SU-DHL-6 (cell line): Measurements from ENCODE around the gene HLA-G.

Experiments
- H2AFZ ChIP-seq: fragments of 200-600 bp; sonication (generic); 2 replicates; pipeline ENCODE4 v1.6.1; 2014; ENCODE audit warnings: low read depth, mild to moderate bottlenecking, moderate library complexity, mixed read lengths, antibody characterized with exemption, low read length; ENCODE audit not compliant: severe bottlenecking
- H3F3A ChIP-seq: fragments of 200-600 bp; shearing (Covaris generic); 2 replicates; pipeline ENCODE4 v1.6.0; 2016; ENCODE audit warnings: antibody characterized with exemption, mild to moderate bottlenecking; ENCODE audit not compliant: insufficient read depth
- H3K27ac ChIP-seq: fragments of 200-600 bp; sonication (generic); 2 replicates; pipeline ENCODE4 v1.5.1; 2016; ENCODE audit warnings: low read depth, mild to moderate bottlenecking, low read length, moderate library complexity, mixed read lengths
- H3K27me3 ChIP-seq: fragments of 200-600 bp; sonication (generic), shearing (Covaris generic); 2 replicates; pipeline ENCODE4 v1.6.0; 2014; ENCODE audit warnings: mild to moderate bottlenecking, low read length
- H3K36me3 ChIP-seq: fragments of 200-600 bp; sonication (generic); 2 replicates; pipeline ENCODE4 v1.6.1; 2014; ENCODE audit warnings: mild to moderate bottlenecking, low read length, mixed read lengths
- H3K4me2 ChIP-seq: fragments of 300-600, 200-600 bp; shearing (Covaris generic), sonication (generic); 2 replicates; pipeline ENCODE4 v1.6.0; 2014; ENCODE audit warnings: low read length, low read depth, mild to moderate bottlenecking; ENCODE audit not compliant: poor library complexity, severe bottlenecking
- H3K4me3 ChIP-seq: fragments of 200-600 bp; sonication (generic); 2 replicates; pipeline ENCODE4 v1.5.1; 2014; ENCODE audit warnings: antibody characterized with exemption, low read length, mild to moderate bottlenecking, mixed read lengths; ENCODE audit not compliant: insufficient read depth, poor library complexity, severe bottlenecking
- H3K79me2 ChIP-seq: fragments of 200-600 bp; sonication (generic); 2 replicates; pipeline ENCODE4 v1.6.1; 2014; ENCODE audit warnings: mild to moderate bottlenecking, low read length, moderate library complexity; ENCODE audit not compliant: insufficient read depth
- H3K9ac ChIP-seq: fragments of 200-600 bp; sonication (generic); 2 replicates; pipeline ENCODE4 v1.7.0; 2014; ENCODE audit warnings: mild to moderate bottlenecking, low read length
- H3K9me2 ChIP-seq: fragments of 200-600 bp; sonication (generic); replicated peaks from 2 replicates; pipeline ENCODE4 v1.6.1; 2014; ENCODE audit warnings: low read length; ENCODE audit not compliant: insufficient read depth
- H3K9me3 ChIP-seq: fragments of 200-600 bp; sonication (generic); 2 replicates; pipeline ENCODE4 v1.6.1; 2014; ENCODE audit warnings: low read length, mixed read lengths; ENCODE audit not compliant: insufficient read depth
- H4K20me1 ChIP-seq: fragments of 200-600 bp; sonication (generic); 2 replicates; pipeline ENCODE4 v1.6.1; 2014; ENCODE audit warnings: low read depth, mild to moderate bottlenecking, antibody characterized with exemption, low read length, moderate library complexity, mixed read lengths
- EZH2phosphoT487 ChIP-seq: fragments of 200-600 bp; sonication (generic), shearing (Covaris generic); conservative IDR thresholded peaks from 2 replicates; pipeline ENCODE4 v1.6.1; 2018; ENCODE audit warnings: mild to moderate bottlenecking, antibody characterized with exemption, low read length, moderate library complexity, mixed read lengths
- TF ChIP-seq, protein P1 (sequence below): fragments of 200-600 bp; sonication (generic); IDR thresholded peaks from one replicate; pipeline ENCODE4 v1.5.1; 2017; ENCODE audit warnings: antibody characterized with exemption, mild to moderate bottlenecking, low read length, moderate library complexity; ENCODE audit not compliant: insufficient read depth, poor library complexity, severe bottlenecking

HLA-G gene

DNA sequence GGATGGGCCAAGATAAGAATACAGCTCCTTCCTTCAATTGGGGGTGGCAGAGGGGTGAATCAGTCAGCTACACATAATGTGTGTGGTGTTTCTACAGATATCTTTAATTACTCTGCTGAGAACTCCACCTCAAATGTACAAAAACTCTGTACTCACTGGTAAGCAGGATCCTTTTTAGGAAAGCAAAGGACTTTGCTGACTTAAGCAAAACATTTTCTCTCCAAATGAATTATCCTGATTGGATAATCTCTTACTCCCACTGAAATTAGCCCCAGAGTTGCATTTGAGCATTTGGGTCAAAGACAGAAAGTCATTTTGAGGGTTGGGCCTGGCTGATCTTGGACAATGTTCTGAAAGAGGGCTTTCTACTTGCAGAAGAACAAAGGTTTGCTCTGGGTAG is 13.4 kb downstream of the HLA-G start:
- TF ChIP-seq, protein P1, sequence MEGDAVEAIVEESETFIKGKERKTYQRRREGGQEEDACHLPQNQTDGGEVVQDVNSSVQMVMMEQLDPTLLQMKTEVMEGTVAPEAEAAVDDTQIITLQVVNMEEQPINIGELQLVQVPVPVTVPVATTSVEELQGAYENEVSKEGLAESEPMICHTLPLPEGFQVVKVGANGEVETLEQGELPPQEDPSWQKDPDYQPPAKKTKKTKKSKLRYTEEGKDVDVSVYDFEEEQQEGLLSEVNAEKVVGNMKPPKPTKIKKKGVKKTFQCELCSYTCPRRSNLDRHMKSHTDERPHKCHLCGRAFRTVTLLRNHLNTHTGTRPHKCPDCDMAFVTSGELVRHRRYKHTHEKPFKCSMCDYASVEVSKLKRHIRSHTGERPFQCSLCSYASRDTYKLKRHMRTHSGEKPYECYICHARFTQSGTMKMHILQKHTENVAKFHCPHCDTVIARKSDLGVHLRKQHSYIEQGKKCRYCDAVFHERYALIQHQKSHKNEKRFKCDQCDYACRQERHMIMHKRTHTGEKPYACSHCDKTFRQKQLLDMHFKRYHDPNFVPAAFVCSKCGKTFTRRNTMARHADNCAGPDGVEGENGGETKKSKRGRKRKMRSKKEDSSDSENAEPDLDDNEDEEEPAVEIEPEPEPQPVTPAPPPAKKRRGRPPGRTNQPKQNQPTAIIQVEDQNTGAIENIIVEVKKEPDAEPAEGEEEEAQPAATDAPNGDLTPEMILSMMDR = no peak
- no peak for TF ChIP-seq EZH2phosphoT487
- no peak overlapping the region for H3K27ac ChIP-seq
- 0 out of 2 replicates have a peak, but pooled peaks cover 3% of the 10 kb centered on the region for H3K27me3 ChIP-seq
- H3K4me2 ChIP-seq = no peak overlapping the region
- H4K20me1 ChIP-seq = no peaks in the 10 kb centered on the region
- no peak overlapping the region for H3K9ac ChIP-seq
- H3K9me3 ChIP-seq = no peaks in the 10 kb centered on the region
- H3K9me2 ChIP-seq = no peaks in the 10 kb centered on the region
- no peak overlapping the region for H2AFZ ChIP-seq
- no peak overlapping the region for H3K4me3 ChIP-seq
- no peaks in the 10 kb centered on the region for H3K36me3 ChIP-seq
- H3K79me2 ChIP-seq = no peaks in the 10 kb centered on the region
- no peaks in the 10 kb centered on the region for H3F3A ChIP-seq

DNA sequence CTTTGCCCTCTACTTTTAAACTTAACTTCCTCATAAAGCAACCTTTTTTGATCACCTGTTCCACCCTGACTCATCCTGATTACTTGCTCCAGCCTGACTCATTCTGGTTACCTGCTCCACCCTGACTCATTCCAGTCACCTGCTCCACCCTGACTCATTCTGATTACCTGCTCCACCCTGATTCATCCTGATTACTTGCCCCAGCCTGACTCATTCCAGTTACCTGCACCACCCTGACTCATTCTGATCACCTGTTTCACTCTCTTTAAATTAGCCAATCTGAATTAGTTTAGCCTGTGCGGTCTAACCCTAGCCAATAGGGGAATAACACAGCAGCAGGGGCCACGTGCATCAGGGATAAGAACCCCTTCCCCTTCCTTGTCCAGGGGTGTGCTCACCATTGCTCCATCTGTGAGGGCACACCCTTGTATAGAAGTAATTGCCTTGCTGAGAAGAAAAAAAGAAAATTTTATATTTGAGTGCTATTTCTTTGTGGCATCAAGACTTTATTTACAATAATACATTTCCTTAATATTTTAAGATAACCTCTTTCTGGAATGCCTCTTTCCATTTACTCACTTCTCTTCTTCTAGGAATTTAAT is 17.9 kb downstream of the HLA-G start:
- Histone ChIP-seq H3K4me3 (no peak overlapping the region), H2AFZ (no peak overlapping the region), H3K9me2 (no peaks in the 10 kb centered on the region), H3K9me3 (no peaks in the 10 kb centered on the region), H4K20me1 (no peaks in the 10 kb centered on the region), H3K79me2 (no peaks in the 10 kb centered on the region), H3K4me2 (no peak overlapping the region), H3K27ac (no peak overlapping the region), H3K27me3 (0 out of 2 replicates have a peak, but pooled peaks cover 3% of the 10 kb centered on the region), H3K36me3 (no peaks in the 10 kb centered on the region), H3K9ac (no peak overlapping the region), H3F3A (no peaks in the 10 kb centered on the region)
- TF ChIP-seq EZH2phosphoT487 = no peak
- TF ChIP-seq, protein P1 = no peak

DNA sequence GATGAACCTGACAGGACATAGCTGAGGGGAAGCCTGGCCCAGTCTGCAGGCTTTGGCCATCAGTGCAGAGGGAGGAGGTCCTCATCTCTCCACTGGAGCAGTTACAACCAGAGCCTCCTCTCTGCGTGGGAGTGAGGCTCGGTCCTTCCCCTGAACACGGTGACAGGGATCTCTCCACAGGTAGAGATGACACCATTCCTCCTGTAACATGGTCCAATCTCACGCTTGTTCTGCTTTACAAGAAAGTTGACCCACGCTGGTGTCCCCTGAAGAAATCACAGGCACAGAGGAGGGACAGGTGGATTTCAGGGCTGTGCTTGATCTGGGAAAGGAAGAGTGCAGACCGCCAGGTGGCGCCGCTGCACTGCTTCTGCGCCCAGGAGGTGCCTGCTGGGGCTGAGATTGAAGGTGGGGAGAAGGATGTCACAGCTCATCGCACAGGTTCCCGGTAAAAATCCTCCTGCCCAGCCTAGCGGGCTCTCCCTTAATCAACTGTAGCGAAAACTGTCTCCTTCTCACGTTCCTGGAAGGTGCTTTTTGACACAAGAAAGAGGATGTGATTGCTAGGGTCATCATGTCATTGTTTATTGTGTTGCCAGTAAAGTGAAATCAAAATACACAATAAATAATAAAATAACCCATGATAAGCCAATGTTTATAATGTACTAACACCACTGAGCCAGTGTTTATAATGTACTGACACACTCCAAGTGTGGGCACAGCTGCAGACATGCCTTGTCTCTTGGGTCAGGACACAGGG is 20.4 kb downstream of the HLA-G start:
- Histone ChIP-seq H3K4me3 (no peak overlapping the region), H3K9me2 (no peaks in the 10 kb centered on the region), H3K27ac (no peak overlapping the region), H3K27me3 (0 out of 2 replicates have a peak, but pooled peaks cover 2% of the 10 kb centered on the region), H3K79me2 (no peaks in the 10 kb centered on the region), H3K36me3 (no peaks in the 10 kb centered on the region), H4K20me1 (no peaks in the 10 kb centered on the region), H3K4me2 (no peak overlapping the region), H2AFZ (no peak overlapping the region), H3K9ac (no peak overlapping the region), H3F3A (no peaks in the 10 kb centered on the region), H3K9me3 (no peaks in the 10 kb centered on the region)
- no peak for TF ChIP-seq EZH2phosphoT487
- TF ChIP-seq, protein P1 = peak; percentile 96
